Activated naive CD8-positive, alpha-beta T cell treated with anti-CD3 and anti-CD28 coated beads, Interleukin-2, amount 50 U/mL, for 16 hours (primary cell): ENCODE results near the gene PRDM11.
"Not testable (repeated sequence)": the region's sequence is repeated elsewhere in the genome, so short reads cannot be mapped to it uniquely, and the experiment has no call there.

ENCODE experiments used
- DNase-seq: peaks from one replicate; pipeline ENCODE4 v3.0.0-alpha.2; 2020; ENCODE audit warnings: low read depth, low spot score

The PRDM11 gene

DNA sequence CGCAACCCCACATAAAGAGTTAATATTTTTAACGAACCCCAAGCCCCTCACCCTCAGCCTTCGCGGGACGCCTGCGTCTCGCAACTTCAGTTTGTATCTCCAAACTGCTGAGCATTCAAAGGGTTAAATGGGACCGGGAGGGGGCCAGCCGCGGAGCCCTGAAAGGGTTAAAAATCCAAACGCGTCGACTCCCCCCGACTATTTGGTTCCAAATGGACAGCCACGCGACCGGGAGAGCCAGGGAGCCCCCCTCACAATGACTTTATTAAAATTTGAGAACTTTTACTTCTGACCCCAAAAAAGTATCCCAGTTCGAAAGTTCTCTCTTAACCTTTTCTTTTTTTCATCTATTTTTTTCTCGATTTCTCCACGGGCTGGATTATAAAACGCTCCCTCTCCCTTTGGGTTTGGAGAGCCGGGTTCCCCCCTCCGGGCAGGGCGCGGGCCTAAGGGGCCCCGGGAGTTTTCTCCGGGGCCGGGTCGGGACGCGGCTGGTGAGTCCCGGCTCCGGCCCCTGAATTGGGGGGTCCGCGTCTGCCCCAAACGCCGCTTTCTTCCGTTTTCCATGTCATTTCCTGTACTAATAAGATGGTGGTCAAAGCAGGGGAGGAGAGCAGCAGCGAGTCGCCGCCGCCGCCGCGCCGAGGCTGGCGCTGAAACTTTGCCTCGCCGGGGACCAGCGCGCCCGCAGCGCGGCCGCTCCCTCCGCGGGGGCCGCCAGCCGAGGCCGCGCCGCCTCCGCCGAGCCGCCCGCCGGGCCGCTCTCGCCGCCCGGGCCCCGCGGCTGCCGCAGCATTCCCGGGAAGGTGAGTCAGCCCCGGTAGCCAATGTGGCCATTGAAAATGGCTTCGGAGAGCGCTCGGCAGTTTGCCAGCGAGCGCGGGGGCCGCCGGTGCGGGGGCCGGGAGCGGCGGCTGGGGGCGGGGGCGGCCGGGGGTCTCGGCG lies at the start of gene PRDM11:
TSS of gene PRDM11 (plus strand) at position 568 of the 945 bp plus-strand sequence. CDS start 35,128 bp downstream, outside the sequence.
- peak; percentile 27 for DNase-seq

DNA sequence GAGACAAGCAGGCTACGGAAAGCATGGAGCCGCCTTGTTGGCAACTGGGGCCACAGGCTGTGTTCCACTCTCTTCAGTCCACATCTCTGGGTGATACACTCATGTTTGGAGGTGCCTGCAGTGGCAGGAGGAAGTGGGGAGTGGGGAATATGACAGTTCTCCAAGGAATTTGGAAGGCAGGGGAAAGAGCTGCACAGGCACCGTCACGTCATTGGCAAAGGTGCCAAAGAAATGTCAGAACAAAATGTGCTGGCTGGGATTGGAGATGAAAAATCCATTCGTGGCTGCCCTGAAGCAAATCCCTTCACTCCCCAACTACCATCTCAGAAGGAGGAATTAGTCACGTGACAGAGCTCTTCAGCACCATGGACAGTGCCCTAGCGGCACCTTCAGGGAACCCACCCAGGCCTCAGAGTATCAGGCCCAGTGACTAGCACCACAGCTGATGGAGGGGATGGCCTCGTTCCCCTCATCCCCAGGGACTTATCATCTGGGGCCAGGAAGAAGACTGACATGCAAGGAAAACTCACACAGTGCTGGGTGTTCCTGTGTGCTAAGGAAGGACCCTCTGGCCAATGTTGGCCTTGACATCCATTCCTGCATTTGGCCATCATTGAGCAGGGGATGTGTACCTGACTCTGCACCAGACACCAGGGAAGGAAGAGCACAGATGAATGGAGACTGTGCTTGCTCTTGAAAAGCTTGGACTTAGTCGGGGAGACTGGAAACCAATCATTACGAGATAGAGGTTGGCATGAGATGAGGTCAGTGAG lies 48.5 kb upstream of the PRDM11 start:
- DNase-seq = no peak

DNA sequence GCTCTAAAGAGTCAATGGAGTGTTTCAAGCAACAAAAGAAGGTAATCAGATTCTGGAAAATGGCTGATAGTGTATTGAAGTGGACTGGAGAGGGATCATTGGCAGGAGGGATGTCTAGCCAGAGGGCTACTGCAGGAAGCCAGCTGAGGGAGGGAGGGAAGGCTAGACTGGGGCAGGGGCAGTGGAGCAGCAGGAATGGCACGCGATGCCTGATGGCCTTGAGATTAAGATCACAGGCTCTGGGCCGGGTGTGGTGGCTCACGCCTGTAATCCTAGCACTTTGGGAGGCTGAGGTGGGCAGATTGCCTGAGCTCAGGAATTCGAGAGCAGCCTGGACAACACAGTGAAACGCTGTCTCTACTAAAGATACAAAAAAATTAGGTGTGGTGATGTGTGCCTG lies 47.5 kb upstream of the PRDM11 start:
- no peak for DNase-seq

DNA sequence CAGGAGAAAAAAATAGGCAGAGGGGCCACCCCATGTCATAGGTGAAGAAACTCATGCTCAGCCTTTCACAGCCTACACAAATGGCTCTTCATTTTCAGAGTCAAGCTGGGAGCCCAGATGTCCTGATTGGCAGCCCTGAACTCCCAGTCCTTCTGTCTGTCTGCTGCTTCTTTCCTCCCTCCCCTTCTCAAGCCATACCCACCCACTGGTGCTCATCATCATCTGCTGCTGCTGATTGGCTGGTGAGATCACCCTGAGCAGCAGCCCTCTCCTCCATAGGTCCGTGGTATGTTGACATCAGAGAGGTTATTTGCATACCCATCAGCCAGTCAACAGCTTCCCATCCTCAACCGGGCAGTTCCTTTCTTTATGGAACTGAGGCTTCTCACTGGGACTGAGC lies 46.1 kb upstream of the PRDM11 start:
- no peak for DNase-seq

DNA sequence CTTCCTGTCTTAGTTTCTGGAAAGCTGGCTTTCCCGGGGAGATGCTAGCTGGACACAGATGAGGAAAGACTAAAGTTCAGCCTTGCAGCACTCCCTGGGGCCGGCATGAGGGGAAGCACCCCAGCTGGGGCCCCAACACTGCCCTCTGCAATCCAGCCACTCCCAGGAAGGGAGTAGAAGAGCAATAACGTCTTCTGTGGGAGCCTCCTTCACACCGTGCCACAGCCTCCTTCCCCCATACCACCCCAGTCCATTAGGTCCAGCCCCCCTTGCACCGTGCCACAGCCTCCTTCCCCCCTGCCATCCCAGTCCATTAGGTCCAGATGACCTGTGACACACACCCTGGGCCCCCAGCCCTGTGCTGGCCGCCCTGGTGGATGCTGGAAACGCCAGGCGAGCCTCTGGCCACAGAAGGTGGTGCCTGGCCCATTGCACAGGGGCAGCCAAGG lies 44.1 kb upstream of the PRDM11 start:
- DNase-seq = no peak

DNA sequence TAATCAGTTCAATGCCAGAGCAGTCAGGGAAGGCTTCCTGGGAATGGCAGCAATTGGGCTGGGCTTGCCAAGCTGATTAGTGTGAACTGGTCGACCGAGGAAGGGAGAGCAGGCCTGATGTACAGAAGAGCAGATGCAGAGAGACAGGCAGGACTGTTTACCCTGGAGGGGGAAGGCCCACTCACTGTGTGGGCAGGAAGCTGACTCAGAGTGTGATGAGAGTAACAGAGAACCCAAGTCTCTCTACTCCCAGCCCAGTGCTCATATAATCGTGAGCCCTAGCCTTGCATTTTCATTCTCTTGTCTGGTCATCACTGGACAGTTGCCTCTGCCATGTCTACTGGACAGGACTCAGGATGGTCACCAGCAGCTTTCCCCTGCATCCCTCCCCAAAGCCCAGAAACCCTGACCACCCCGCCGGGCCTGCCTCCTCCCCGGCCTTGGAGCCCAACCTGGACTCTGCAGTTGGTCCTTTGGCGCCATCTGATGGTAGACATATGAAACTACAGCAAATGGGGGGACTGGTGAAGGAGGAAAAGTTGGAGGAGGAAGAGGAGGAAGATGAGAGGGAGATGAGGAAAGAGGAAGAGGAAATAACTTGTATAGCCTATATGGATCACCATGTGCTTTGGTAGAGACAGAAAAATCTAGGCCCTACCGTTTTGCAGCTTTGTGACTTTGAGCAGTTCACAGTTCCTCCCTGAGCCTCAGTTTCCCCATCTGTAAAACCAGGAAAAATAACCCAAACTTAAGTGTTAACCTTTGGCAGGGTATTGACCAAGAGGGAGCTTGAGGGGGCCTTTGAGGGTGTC lies 43.4 kb upstream of the PRDM11 start:
- DNase-seq = peak; percentile 41

DNA sequence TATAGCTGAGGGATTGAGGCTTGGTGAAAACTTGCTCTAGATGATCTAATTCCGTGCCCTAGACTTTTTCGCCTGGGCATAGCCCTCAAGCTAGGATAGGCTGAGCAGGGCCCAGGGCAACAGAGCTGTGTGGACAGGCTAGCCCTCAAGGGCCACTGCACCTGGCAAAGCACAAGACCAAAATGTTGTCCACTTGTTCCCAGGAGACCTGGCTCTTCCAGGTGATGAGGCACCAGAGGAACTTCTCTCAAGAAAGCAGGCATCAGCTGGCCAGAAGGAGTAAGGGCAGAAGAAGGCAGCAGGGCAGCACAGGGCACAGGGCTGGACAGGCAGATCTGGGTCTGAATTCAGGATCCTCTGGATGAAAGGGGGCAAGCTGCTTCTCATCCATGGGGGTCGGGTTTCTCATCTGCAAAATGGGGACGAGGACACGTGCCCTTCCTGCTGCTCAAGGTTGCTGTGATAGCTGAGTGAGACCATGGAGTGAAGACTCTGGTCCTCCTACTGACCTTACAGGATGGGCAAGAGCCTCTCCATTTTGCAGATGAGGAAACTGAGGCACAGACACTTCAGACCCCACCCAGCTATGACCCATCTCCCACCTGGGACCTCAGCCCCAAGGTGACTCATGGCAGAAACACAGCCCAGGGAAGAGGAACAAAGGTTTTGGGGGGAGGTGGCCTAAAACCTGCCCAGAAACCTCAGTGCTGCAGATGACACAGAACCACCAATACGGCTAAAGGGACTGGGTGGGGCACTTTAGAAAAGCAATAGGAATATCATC lies 42.2 kb upstream of the PRDM11 start:
- no peak for DNase-seq

DNA sequence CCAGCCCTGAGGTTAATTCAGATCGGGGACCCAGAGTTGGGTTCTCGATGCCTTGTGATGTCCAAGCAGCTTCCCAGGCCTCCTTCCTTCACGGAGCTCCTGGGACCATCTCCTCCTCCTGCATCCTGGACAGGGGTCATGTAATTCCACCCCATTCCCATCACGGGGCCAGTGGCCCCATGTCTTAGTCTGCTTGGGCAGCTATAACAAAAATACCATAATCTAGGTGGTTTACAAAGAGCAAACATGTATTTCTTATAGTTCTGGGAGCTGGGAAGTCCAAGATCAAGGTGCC lies 41.7 kb upstream of the PRDM11 start:
- no peak for DNase-seq

DNA sequence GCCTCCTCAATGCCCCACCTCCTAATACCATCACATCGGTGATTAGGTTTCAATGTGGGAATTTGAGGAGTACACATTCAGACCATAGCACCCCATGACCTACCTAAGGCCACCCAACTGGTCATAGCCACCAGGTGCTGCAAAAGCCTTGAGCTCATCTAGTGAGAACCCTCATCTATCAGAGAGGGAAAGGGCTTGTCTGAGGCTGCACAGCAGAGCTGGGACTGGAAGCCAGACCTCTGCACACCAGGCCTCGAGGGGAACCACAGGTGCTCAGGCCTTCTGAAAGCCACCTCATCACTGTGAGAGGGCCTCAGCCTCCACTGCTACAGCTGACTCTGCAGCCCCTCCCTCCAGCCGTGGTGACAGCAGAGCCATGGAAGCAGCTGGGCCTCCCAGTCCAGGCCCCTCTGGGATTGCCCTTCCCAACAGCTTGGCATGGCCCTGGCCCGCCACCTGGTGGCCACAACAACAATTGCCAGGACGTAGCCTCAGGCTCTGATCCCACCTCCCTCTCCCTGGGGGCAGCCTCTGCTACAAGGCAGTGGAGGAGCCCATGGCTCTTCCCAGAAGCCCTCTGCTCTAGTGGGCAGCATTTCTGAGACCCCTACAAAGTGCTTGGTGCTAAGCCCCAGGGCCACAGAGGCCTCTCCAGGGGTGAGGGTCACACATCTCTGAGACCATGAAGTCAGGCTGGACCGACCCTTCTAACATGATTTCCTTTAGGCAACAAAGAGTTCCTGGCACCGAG lies 41.0 kb upstream of the PRDM11 start:
- DNase-seq = no peak

DNA sequence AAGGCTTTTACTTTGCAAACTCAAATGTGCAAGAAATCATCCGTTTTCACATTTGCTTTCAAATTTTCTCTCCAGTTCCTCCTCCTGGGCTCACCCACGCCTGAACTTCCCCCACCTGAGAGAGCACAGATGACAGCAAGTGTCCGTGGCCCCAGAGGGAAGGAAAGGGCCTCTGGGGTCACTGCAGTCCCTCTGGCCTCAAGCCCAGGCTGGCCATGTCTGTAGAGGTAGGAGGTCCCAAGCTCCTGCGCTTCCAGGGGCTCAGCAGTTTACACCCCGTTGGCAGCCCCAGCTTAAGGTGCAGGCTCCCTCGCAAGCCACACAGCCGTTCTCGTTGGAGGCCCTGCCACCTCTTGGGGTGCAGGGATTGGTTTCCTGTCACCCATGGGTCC lies 40.5 kb upstream of the PRDM11 start:
- DNase-seq = no peak

DNA sequence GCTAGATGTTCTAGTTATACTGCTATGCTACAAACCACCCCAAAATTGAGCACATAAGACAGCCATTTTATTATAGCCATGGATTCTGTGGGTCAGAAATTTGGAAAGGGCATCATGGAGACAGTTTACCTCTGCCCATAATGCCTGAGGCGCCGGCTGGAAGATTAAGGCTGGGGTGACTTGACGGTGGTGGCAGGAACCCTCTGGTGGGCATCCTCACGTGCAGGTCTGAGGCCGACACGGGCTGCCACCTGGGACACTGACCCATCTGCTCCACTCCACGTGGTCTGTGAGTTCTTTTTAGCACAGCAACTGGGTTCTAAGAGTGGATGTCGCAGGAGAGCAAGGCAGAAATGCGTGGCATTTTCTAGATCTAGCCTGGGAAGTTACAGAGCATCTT lies 40.0 kb upstream of the PRDM11 start:
- no peak for DNase-seq

DNA sequence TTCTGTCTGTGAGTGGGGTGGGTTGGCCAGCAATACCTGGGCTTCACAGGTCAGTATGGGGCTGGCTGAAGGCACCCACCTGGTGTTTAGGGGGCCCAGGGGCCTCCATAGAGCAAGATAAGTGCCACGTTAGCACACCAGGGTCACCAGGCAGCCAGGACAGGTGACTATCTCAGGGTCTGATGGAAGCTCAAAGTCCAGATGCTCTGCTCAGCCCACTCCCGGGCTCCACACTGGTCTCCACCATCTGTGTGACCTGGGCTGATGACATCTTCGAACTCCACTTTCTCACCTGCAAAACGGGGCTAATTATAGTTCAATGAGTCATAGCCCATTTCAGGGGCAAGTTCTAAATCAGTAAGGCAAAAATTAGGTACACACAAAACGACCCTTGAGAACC lies 39.4 kb upstream of the PRDM11 start:
- DNase-seq = no peak

DNA sequence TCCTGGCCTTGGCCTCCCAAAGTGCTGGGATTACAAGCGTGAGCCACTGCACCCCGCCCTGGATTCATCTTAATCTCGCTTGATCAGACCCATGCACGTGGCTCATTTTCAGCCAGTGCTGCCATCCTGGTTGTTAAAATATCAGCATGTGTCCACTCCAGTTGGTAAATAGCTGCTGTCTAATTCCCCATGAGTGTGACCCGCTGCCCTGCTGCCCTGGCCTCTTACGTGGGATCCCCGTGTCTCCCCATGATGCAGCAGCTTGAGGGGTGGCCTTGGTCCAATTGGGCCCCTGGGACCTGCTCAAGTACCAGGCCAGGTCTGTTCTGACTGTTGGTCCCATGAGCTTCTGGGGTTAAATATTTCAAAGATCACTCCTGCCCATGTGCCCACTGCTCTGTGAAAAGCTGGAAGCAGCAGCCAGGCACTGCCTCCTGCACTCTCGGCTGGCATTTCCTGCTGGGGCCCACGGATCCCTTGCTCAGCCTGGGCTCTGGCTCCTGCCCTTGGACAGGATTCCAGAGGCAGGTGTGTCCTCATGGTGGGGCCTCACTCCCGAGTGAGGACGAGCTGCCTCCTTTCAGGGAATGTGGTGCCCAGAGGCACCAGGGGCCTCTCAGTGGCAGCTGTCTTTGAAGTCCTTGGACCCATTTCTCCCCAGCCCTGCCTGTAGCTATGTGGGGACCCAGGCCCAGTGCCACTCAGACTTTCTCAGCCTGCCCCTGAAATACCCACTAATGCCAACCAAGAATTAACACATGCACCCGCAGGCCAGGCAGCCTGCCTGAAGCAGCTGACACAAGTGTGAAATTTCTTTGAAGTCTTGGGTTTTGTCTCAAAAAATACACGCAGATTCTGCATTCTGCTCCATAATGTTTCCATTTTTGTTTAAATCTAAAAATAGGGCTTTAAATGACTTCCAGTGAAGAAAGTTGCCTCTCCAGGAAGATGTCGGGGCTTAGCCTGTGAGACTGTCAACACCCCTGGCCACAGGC lies 38.1 kb upstream of the PRDM11 start:
- no peak for DNase-seq

DNA sequence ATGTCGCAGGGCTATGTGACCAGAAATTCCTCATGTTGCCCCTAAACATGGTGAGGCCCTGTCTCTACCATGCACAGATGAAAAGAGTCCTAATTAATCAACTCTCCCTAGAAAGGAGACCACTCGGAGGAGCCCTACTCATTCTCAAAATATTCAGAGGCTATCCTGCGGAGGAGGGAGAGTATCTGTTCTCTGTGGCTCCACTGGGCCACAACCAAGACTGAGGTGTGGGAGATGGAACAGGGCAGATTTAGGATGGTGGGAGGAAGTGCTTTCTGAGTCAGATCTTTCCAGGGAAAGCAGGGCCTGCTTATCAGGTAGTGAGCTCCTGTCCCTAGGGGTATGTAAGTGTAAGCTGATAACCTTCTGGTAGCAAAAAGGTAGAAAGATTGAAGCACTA lies 37.0 kb upstream of the PRDM11 start:
- no peak for DNase-seq

DNA sequence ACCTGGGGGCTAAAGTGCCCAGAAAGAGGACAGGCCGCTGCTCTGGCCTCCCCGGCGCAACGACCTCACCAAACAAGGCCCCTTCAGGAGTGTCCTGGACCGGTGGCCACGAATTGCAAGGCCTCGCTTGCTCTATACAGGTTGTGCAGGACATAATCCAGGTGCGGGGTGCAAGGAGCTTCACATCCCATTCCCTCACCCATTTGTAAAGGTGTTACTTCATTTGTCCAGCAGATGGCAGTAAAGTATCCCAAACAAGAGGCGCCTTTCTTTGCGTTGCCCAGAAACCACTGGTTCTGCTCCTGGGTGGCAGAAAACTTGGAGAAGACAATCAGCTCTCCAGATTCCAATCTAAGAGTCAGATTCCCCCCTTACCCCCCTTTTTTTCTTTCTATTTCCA lies 35.9 kb upstream of the PRDM11 start:
- no peak for DNase-seq

DNA sequence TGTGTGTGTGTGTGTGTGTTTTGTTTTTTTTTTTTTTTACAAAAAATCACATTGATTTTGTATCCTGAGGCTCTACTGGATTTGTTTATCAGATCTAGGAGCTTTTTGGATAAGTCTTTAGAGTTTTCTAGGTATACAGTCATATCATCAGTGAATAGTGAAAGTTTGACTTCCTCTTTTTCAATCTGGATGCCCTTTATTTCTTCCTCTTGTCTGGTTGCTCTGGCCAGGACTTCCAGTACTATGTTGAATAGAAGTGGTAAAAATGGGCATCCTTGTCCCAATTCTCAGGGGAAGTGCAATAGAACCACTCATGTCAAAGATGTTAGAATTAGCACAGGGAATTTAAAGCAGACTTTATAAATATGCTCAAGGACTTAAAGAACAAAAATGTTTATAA lies 32.6 kb upstream of the PRDM11 start:
- DNase-seq = no peak

DNA sequence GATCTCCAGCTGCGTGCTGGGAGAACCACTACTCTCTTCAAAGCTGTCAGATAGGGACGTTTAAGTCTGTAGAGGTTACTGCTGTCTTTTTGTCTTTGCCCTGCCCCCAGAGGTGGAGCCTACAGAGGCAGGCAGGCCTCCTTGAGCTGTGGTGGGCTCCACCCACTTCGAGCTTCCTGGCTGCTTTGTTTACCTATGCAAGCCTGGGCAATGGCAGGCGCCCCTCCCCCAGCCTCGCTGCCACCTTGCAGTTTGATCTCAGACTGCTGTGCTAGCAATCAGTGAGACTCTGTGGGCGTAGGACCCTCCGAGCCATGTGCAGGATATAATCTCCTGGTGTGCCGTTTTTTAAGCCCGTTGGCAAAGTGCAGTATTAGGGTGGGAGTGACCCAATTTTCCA lies 18.6 kb upstream of the PRDM11 start:
- DNase-seq = not testable (repeated sequence)

DNA sequence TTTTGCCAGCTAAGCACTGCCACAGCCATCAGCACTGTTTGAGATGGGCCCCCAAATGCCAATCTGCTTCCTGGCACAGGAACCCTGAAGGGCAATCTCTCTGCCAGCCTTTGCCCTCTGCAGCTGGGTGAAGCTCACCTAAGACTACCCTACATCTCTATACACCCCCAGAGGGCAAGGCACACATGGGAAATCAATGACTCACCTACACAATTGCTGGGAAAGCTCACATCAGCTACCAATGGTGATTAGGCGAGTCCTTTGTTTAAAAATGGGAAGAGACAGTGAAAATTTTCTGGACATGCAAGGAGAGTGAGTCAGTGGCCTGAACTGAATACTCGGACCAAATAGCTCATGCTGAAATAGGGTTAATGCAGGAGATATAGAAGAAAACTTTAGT lies 12.6 kb upstream of the PRDM11 start:
- DNase-seq = no peak

DNA sequence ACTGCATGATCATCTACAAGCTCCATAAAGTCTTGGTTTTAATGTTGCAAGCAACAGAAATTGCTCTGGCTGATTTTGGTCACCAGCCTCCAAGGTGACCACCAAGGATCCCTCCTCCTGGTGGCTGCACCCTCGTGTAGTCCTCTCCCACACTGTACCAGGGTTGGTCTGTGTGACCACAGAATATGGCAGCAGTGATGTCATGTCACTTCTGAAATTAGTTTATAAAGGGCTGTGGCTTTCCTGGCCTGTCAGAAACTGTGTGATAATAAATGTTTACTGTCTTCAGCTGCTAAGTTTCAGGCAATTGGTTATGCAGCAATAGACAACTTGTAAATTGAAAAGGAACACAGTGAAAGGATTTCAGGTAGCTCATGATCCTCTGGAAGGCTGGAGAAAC lies 5.3 kb upstream of the PRDM11 start:
- DNase-seq = no peak
